Skin epidermis (tissue), 12 donors: ENCODE data around the gene OR5T1.

Experiments used
- H3K27ac ChIP-seq, 21 experiments: fragments of 200-600 bp; sonication (generic) in 11 of 21; one replicate each; pipeline ENCODE4 v1.5.0; 2020; ENCODE audit warnings: mild to moderate bottlenecking in 3 of 21, inconsistent platforms in 2 of 21, moderate library complexity in 2 of 21
- H3K4me3 ChIP-seq, 7 experiments: fragments of 200-600 bp; sonication (generic) in 2 of 7; one replicate each; pipeline ENCODE4 v1.5.0; 2020; ENCODE audit warnings: inconsistent platforms in 2 of 7, mild to moderate bottlenecking in 2 of 7, moderate library complexity in 1 of 7

Gene OR5T1

DNA sequence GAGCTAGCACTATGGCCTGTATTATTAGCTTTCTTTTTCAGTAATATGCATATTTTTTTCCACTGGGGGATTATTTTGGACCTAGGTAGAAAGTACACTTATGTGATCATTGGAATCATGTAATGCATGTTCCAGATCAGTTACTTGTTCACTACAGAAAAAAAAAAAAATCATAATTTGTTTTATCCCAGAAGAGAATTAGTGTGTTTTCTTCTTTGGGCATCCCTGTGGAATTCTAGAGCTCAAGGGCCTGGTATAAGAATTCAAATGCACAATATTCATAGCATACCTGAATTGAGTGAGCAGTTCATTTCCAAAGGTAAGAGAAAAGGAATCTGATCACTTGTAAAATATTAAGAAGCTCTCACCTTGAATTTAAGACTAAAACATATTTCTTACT, at the start of gene OR5T1:
TSS of gene OR5T1 (plus strand) at position 301 of the 400 bp plus-strand sequence. CDS start 1,485 bp downstream, outside the sequence.
- H3K27ac ChIP-seq: no peak within 1 kb of the TSS

DNA sequence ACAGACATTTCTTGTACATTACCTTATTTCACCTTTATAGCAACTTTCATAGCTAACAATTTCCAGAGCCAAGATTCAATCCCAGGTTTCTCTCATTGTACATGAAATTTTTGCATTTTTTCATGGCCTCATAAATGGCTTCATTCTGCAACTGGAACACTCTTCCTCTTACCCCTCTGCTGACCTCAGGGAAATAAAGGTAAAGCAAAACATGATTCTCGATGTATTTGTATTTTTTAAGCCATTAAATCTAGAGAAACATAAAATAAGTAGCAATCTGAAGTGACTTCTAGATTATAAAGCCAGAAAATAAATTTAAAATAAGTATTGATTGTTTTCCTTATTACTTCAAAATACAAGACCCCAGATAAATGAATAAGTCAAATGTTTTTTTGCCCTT, 39.8 kb upstream of the OR5T1 start, which contains the start of gene OR5T2:
TSS of gene OR5T2 (minus strand) at position 101 of the 400 bp plus-strand sequence. CDS start 1,193 bp downstream, outside the sequence.
- no peak within 1 kb of the TSS for H3K27ac ChIP-seq
- H3K4me3 ChIP-seq: no peak within 1 kb of the TSS

More for the DNA sequence above, at the start of gene OR5T1:
- H3K4me3 ChIP-seq: no peak within 1 kb of the TSS

GRCh38 chr11:56251954-56252353, 22.0 kb upstream of the OR5T1 start, which contains the start of gene OR5T3:
Gene OR5T3 (plus strand): TSS chr11:56252254. CDS start chr11:56252254, 0 bp downstream.
- Histone ChIP-seq H3K4me3 (no peak within 1 kb of the TSS), H3K27ac (no peak within 1 kb of the TSS)

GRCh38 chr11:56271092-56271491, 2.9 kb upstream of the OR5T1 start:
- Histone ChIP-seq H3K4me3 (no peak overlapping the region), H3K27ac (no peak overlapping the region)

- Histone ChIP-seq H3K27ac (no peak within 1 kb of the TSS), H3K4me3 (no peak within 1 kb of the TSS)
Observed at GRCh38 chr11:56292154-56292553, 18.2 kb downstream of the OR5T1 start, which contains the start of gene OR8H1. Gene OR8H1 (minus strand): TSS chr11:56292254. CDS start chr11:56291062, 1,192 bp downstream.

DNA sequence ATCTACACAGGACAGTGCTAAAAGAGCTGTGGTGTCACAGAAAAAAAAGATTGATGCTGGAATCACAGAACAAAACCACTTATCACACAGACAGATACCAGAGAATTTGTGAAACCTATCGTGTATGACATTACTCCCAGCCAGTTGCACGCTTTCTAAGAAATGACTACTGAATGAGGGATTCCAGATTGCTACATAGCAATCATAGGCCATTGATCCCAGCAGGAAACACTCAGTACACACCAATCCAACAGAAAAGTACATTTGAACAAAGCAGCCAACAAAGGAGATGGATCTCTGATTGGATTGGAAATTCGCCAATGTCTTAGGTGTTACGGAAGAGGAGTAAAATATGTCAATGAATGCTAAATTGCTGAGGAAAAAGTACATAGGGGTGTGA, 22.9 kb downstream of the OR5T1 start:
- H3K27ac ChIP-seq: no peak overlapping the region
- no peak overlapping the region for H3K4me3 ChIP-seq

GRCh38 chr11:56307836-56308235, 33.9 kb downstream of the OR5T1 start:
- Histone ChIP-seq H3K27ac (no peak overlapping the region), H3K4me3 (no peak overlapping the region)

GRCh38 chr11:56314844-56315243, 40.9 kb downstream of the OR5T1 start, which contains the start of gene OR8K3:
Gene OR8K3 (plus strand): TSS chr11:56315144. CDS start chr11:56318307, 3,163 bp downstream.
- H3K4me3 ChIP-seq: no peak within 1 kb of the TSS
- no peak within 1 kb of the TSS for H3K27ac ChIP-seq
